ENCODE data around the gene MAST4.

Gene MAST4

DNA sequence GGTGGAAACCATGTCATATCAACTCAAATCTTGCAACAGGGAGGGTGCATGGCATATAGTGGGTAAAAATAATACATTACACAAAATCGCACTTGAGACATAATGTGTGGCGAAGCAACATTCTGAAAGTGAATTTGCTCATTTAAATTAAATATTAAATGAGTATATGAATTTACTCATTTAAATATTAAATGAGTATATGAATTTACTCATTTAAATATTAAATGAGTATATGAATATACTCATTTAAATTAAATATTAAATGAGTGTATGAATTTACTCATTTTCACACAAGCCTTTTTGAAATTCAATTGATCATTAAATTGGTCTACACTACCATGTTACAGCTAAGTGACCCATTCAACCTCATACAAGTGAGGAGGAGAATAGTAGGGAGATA is 10.5 kb downstream of the MAST4 start:
- DNase-seq = no peak

DNA sequence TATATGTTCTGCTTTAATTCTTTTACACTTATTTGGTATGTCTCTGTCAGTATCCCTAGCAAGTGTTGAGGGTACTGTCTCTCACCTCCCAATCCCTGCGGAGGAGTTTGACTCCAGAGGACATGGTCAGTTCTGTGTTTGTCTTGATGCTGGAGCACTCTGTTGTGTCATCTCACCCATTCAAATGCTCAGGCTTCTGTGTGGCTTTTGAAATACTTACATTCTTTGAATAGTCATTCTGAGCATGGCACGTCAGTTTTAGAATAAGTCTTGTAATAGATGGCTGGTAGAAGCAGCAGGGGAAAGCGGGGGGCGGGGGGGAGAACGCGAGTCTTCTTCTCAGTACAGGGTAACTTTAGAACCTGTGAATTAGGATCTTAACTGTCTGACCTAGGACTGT is 12.3 kb downstream of the MAST4 start:
- no peak for DNase-seq

DNA sequence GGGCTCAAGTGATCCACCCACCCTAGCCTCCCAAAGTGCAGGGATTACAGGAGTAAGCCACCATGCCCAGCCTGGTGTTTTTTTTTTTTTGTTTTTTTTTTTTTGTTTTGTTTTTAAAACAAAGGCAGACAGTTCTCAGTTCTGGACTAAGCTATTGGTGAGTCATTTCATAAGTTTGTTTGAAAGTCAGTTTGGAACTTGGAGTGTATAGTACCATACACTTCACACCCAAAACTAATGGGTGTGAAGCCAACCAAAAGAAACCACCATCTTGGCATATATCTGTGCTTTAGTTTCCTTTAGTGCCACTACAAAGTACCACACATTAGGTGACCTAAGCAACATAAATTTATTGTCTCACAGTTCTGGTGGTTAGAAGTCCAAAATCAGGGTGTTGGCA is 13.4 kb downstream of the MAST4 start:
- no peak for DNase-seq

DNA sequence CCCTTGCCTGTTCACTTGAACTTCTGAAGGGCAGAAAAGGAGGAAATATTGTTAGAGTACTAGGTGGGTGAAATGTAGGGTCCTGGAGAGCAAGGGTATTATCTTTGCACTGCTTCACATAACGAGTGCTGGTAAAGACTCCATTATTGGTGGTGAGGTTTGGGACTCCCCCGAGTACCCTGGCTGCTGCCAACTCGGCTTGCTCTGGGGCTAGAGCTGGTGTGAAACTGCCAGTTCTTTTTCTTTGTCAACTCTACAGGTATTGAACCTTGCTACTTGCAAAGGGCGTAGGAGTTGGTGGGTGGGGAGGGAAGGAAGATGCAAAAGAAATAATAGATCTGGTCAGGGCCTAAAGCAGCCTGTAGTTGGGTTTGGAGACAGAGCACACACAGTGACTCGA is 16.0 kb downstream of the MAST4 start:
- DNase-seq = no peak

DNA sequence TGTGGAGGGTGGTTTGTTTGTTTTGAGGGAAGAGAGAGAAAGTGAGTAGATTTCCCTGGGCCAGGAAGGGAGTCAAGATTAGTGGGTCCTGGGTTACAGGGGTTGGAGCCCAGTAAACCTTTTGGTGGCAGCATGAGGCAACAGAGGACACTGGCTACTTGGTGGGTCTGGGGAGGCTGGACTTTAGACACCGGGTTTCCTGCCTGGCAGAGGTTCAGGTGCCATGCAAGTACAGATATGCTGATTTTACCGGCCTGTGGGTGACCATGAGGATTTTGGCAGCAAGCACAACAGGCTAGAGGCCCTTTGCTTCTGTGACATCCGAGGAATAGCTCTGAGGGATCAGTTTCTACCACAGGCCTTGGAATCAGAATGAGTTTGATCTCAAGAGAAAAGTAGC is 18.9 kb downstream of the MAST4 start:
- no peak for DNase-seq

DNA sequence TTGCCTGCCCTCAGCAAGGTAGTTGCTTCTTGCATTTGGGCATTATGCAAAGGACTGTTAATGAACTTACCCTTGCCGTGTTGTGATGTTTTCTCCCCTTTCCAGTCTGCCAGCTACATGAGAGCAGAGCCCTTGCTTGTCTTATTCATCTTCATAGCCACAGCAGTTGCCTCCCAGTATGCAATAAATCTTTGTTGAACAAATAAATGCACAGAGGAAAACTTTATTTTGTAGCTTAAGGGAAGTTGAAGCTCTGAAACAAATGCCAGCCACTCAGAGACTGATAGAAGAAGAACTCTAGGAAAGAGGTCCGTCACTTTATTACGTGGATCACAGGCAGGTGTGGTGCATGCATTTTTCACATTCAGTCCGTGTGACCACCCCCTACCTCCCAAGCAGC is 19.7 kb downstream of the MAST4 start:
- no peak for DNase-seq

DNA sequence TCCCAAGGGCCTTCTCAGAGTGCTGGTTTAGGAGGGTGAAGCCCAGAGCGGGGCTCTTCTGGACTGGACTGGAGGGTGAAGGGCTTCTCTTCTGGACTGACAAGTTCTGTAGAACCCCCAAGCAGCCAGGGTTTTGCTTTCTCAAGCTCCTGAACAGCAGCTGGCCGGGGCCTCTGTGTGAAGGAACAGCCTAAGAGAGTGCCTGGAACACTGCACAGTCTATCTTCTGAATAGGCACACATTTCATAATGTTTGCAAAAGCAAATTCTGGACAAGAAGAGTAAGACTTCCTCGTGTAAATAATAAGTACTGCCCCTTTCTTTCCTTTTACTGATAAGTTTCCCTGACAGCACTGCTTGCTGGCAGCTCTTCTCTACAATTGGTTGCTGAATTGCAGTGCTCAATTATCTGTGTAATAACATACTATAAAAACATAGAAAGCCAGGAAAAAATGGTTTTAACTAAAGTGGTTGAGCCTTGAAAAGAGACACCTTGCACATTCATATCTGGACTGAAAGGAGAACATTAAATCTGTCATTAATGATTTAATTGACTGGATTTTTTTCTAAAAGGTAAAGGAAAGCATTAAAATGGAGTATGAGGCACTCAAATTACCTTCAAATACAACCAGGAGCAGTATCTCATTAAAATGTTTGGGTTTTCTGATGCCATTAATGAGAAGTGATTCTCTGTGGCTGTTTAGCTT is 20.5 kb downstream of the MAST4 start:
- no peak for DNase-seq

DNA sequence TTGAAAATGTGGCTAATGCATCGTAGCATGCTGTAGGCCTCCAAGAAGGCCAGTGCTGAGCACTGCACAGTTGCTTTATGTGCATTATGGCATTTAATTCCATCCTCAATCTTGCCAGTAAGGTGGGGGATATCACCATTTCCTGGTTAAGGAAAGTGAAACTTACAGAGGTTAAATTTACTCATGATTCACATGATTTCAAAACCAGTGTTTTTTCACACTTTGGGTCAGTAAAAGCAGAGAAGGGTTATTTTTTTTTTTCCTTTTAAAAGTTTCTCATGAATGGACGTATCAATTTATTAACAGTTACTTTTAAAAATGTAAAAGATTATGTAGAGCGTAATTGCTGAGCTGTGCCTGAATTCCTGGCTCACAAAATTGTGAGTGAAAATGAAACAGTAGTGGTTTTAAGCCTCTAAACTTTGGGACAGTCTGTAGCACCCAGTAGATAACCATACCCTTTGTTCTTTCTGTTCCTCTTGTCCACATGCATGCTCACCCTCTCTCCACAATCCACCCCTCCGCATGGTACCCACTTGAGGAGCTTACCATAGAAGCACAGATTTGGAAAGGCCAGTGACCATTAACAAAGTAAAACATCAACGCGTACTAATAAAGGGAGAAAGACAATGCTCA is 21.2 kb downstream of the MAST4 start:
- no peak for DNase-seq

DNA sequence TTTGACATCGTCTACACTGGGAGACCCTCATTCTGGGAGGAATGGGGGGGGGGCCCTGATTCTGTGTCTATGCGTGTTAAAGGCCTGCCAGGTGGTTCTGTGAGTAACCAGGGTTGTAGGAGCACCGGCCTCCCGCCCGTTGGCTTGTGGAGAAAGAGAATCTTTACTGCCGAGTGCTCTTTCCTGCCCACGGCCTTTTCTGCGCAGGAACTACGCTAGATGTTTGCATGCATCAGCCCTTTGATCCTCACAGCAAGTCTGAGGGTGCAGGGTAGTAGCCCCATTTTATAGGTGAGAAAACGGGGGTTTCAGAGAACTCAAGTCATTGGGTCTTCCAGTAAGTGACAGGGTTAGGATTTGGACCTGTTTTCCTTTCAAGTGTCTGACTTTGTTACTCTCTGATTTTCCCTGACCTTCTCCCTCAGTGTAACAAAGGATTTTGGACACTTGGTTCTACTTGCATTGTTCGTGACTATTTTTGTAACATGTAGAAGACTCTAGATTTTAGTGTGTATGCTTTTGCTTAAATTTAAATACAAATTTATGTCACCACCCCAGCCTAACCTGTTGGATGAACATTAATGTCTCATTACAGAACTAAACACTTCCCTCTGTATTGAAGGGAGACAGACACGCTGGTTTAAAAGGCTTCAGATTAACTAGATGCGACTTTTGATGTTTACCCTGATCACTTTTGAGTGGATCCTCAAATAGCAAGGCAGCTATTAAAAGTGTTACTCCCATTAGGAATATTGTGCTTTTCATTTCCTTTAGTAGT is 22.0 kb downstream of the MAST4 start:
- DNase-seq = no peak

DNA sequence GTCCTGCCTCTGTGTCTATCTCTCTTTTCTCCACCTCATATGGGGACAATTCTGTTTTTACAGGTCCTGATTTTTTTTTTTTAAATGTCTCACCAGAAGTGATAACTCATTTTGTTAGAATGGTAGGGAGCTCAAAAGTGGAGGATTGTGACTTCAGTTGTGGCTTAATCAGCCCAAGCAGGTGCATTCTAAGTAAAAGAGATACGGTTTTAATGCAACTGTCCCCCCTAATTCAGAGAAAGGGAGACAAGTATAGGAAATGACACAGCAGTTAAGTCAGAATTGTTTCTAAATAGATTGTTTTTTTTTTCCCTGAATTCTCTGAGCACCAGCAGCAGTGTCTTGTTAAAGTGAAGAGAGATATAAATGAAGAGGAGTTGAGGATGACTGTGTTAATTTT is 24.5 kb downstream of the MAST4 start:
- DNase-seq = no peak

DNA sequence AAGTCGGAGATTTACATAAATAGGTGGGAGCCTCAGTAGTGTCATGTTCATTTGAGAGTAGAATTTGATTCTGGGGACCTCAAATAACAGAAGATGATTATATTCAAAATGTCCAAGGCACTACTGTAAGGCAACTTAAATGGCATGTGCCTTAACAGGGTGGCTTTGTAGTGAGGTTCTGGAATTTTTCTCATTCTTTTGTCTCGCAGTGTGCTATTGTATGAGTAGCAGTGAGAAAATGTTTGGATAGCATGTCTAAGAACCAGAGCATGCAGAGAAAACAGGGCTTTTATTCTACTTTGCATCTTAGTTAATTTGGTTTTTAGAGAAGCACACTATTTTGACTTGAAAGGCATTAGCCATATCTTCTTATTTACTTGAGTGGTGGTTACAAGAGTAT is 25.0 kb downstream of the MAST4 start:
- no peak for DNase-seq

DNA sequence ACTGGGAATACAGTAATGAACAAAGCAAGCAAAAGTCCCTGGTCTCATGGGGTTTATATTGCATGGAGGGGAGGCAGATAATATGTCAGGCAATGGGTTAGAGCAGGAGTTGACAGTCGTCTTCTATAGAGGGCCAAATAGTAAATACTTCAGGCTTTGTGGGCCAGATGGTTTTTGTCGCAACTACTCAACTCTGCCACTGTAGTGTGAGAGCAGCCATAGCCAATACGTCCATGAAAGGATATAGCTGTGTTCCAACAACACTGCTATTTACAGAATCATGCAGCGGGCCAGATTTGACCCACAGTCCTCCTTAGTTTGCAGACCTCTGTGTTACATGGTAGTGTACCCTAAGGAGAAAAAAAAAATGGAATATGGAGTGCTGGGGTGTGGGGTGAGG is 25.5 kb downstream of the MAST4 start:
- no peak for DNase-seq

DNA sequence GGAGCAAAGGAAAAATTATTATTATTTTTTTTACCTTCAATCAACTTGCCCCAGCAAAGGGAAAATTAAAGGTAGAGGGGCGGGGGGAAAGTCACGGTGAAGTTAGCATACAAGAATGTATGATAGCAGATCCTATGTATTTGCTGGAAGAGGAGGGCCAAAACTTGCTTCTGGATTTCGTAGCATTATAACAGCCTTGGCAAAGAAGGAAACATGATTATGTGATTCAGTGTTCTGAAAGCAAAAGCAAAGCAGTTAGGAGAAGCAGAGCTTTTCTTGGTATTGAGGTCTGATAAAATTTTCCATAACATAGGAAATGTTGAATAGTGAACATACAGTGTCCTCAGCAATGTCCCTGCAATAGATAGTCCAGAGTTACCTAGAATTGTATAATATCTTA is 32.4 kb downstream of the MAST4 start:
- DNase-seq = no peak

DNA sequence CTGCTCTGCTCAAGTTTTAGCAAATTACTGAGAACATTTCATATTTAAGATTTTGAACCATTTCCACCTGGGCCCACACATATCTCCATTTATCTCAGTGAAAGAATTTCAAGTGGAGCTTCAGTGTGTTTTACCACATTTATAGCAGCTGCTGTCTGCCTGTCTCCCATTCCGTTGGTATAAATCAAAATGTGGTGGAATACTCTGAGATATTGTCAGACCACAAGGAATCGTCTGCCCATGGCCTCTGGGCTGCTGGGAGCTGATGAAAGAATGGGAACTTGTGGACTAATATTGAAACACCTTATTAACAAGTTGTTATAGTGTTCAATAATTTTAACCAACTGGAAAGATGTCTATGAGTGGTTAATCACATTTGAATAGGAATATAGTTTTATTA is 33.3 kb downstream of the MAST4 start:
- no peak for DNase-seq

DNA sequence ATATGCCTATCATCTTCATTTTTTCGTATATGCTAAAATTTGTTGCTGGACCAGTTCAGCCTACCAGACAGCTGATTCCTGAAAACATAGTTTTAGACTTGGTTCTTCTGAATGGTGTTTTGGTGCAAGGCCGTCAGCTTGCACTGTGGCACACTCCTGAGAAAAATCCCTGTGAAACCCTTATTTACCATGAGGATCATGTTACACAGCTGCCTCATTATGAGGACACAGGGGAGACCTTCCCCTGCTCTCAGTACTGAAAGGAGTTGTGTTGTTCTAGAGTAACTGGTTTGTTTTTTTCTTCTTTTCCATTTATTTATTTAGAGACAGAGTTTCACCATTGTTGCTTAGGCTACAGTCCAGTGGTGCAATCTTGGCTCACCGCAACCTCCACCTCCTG is 37.6 kb downstream of the MAST4 start:
- no peak for DNase-seq

DNA sequence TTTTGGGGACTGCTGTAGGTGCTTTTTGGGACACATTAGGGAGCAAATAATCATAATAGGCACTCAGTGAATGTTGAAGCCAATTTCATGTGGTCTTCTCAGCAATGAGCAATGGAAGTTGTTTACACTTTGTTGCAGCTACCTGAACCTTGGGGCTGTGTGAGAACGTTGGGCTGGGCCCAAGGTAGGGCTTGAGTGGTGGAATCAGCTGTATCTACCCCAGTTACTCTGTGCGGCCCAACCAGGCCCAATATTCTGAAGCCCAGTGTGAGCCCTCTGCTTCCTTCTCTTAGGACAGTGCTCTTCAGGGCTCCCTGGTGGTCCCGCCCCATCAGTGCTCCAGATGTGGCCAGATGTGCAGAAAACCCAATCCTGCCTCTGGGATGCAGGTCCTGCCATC is 38.4 kb downstream of the MAST4 start:
- DNase-seq = no peak

DNA sequence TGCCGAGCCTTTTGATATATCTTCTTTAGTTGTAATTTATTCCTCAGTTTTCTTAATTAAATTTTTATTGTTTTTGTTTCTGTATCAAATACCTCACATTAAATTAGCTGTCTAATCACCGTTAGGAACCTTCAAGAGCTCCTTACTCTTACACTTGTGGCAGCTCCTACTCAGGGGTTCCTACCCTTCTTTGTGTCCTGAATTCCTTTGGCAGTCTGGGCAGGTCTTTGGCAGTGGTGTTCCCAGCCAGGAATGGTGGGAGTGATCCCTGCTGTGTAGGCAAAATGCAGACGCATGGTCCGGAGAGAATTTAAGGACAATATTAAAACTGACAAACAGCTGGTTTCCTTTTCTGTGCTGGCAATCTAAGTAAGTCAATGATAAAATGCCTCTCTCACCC is 41.8 kb downstream of the MAST4 start:
- DNase-seq = no peak

DNA sequence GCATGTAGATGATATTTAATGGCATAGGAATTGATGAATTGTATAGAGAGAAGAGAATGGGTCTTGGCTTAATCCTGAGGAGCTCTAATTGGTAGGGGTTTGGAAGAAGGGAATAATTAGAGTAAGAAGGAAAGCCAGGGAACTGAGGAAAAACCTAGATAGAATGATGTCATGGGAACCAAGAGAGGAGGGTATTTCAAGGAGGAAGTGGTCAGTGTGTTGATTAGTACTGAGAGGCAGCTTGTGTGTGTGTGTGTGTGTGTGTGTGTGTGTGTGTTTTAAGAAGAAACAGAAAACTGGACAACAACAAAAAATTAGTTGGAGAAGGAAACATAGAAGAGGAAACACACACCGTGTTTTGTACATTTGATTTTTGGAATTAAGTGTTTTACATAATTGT is 42.8 kb downstream of the MAST4 start:
- DNase-seq = no peak

DNA sequence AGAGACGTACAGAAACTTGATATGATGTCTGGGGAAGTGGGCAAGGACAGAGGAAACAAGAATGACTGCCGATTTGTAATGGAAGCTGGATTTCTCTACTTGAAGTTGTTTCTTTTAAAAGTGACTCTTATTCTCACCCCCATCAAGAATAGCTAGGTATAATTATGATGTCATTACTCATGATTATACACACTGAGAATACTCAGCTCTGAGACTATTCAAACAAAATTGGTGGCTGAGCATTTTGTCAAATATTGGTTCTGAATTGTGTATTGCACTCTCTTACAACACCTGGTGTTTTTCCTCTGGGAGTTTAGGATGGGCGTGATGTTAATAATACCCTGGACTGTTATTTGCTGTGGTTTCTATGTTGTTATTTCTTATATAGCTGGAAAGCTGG is 46.3 kb downstream of the MAST4 start:
- no peak for DNase-seq

DNA sequence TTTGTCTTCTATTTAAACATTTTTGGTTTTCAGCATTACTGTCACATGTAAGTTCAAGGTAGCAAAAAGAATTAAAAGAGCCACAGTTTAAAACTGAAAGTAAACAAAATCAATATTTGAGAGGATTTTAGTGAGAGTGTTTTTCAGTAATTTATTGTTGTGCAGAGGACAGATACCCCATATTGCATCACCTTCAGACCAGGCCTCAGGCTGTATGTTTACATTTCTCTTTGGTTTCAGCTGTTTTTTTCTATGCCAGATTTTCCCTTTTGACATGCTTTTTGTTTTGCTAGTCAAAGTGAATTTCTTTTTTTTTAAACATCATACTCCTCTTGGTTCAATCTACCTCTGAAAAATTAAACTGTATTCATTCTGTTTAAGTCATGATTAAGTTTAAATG is 47.2 kb downstream of the MAST4 start:
- DNase-seq = no peak

DNA sequence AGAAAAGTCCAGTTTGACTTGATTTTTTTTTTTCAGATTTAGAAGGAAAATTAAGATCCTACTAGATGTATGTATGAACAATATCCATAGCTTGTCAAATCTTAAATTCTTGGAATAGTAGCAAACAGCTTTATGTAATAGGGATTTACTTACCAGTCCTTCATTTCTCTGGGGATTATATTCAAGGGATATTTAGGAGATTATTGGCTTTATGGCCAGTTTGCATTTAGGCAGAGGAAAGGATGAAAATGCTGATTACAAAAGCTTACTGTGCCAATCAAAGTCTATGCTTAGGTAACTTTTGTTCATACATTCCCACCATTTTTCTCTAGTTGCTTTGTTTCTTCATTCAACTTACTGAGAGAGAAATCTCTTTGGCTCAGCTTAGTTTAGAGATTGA is 47.9 kb downstream of the MAST4 start:
- DNase-seq = no peak

DNA sequence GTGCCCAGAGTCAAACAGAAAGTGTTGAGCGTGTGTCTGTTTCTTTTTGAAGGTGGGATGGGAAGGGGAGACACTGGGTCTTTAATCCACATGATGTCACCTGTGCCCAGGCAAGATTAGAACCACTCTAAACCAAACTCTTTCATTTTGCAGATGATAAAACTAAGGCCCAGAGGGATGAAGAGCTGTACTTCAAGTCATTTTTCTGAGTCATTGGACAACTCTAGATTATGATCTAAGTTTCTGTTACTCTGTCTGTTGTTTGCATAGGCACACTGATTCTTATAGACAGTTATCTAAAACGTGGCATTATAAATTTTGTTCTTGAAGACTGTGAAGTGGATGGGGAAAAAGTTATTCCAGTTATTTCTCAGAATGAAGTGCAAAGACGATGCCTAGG is 48.8 kb downstream of the MAST4 start:
- no peak for DNase-seq

DNA sequence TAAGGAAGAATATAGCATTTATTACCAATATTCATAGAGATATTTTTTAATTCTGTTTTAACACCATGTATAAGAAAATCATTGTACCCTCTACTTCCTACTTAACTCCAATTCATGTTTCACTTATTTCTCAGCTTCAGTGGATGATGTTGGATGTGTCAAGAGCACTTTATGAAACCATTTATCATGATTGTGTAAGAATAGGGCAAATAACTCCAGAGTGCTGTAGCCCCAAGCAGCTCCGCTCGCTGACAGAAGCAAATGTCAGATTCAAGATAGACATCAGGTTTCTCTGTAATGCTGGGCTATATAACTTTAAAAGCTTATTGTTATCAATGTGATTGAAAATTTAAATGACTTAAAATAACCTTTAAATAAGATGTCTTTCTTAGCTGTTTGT is 50.4 kb downstream of the MAST4 start:
- no peak for DNase-seq

DNA sequence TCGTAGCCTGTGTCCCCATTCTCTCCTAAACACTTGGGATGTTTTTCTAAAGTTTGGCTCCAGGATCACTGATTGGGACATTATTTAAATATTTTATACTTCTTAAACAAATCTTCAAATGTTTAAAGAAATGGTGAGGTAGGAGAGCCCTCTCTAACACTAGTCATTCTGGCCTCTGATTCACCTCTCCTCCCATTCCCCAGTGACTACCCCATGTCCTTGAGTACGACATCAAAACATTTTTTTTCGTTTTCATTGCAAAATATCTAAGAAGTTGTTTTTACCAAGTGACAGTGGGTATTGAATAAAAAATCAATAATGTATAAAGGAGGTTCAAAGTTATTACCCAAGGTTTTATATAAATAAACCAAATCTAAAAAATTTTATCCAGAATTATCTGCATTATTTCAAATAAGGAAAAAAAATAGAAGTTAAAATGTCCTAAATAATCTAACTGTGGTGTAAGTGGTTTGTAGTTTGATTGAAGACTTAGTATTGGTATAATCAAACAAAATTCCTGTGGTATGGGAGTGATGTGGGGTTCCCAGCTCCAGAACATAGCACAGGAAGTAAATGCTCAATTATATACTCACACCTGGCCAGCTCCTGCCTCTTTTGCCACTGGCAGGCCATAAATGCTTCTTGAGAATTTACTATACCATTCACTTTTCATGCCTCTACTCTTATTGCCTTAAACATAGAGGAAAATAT is 51.1 kb downstream of the MAST4 start:
- DNase-seq = no peak

All from central memory CD4-positive, alpha-beta T cell (primary cell).